Fibroblast of pulmonary artery (primary cell): ENCODE measurements around the gene TMEM150B.

Experiments
- DNase-seq: peaks from one replicate; pipeline ENCODE4 v3.0.0-alpha.2; 2010; ENCODE audit warnings: low read depth
- H3K4me3 ChIP-seq: replicated peaks from 2 replicates; pipeline ENCODE4 v1.5.1; 2011; ENCODE audit warnings: low read depth, mild to moderate bottlenecking, control low read depth, low read length, moderate library complexity
- CTCF ChIP-seq: IDR thresholded peaks from 2 replicates; pipeline ENCODE4 v1.5.1; 2011; ENCODE audit warnings: mild to moderate bottlenecking, control low read depth, low read length, inconsistent platforms; ENCODE audit errors: missing control alignments

TMEM150B gene

GRCh38 chr19:55341595-55342531 lies 16.7 kb upstream of the TMEM150B start:
- DNase-seq, result no peak
- no peak for TF ChIP-seq CTCF
- no peak overlapping the region for H3K4me3 ChIP-seq

GRCh38 chr19:55341171-55341588 lies 16.0 kb upstream of the TMEM150B start:
- peak overlapping the region; percentile 77 for H3K4me3 ChIP-seq
- no peak for TF ChIP-seq CTCF
- peak; percentile 59 for DNase-seq

GRCh38 chr19:55340784-55341147 lies 15.6 kb upstream of the TMEM150B start:
- TF ChIP-seq CTCF, result peak; percentile 3
- no peak for DNase-seq
- H3K4me3 ChIP-seq, result peak overlapping the region; percentile 77

GRCh38 chr19:55339889-55340783 lies 15.0 kb upstream of the TMEM150B start:
- no peak for TF ChIP-seq CTCF
- no peak for DNase-seq
- peak overlapping the region; percentile 77 for H3K4me3 ChIP-seq

GRCh38 chr19:55339105-55339888 lies 14.2 kb upstream of the TMEM150B start, which contains the start of gene KMT5C:
KMT5C (plus strand) TSS chr19:55339876; CDS start chr19:55341937, 2,061 bp downstream.
- peak; percentile 33 for TF ChIP-seq CTCF
- peak within 1 kb of the TSS; percentile 77 for H3K4me3 ChIP-seq
- DNase-seq, result peak; percentile 100

- no peak for TF ChIP-seq CTCF
- DNase-seq, result no peak
- H3K4me3 ChIP-seq, result no peak overlapping the region
Observed at GRCh38 chr19:55336101-55336500, 11.0 kb upstream of the TMEM150B start.
